Memory B cell (primary cell): ENCODE measurements around the gene ZER1.

Experiments used
- ATAC-seq: fragments of 150-1000 bp; cut with Tn5 transposase; 2 replicates; pipeline ENCODE4 v1.10.0; 2021; ENCODE audit warnings: low read depth, mild to moderate bottlenecking, moderate library complexity
- DNase-seq, 2 donors: peaks; one replicate each; pipeline ENCODE4 v3.0.0; 2022; ENCODE audit warnings: low spot score in 2 of 2
- H3K27ac Mint-ChIP-seq: one replicate; pipeline ENCODE4 v1.8.0; 2022; ENCODE audit warnings: mild to moderate bottlenecking, moderate library complexity, mixed read lengths
- H3K27me3 Mint-ChIP-seq: one replicate; pipeline ENCODE4 v1.8.0; 2022; ENCODE audit warnings: mixed read lengths
- H3K36me3 Mint-ChIP-seq: one replicate; pipeline ENCODE4 v1.8.0; 2022; ENCODE audit warnings: mild to moderate bottlenecking, mixed read lengths
- H3K4me1 Mint-ChIP-seq: one replicate; pipeline ENCODE4 v1.8.0; 2022; ENCODE audit warnings: mixed read lengths
- H3K4me3 Mint-ChIP-seq: one replicate; pipeline ENCODE4 v1.8.0; 2022; ENCODE audit warnings: mild to moderate bottlenecking, moderate library complexity, mixed read lengths
- H3K9me3 Mint-ChIP-seq: one replicate; pipeline ENCODE4 v1.8.0; 2022; ENCODE audit warnings: mixed read lengths

The ZER1 gene

GRCh38 chr9:128735373-128735772, 36.4 kb downstream of the ZER1 start:
- no peak overlapping the region for H3K27ac Mint-ChIP-seq
- DNase-seq (no peak), ATAC-seq (no peak)
- peaks cover 6% of the 10 kb centered on the region for H3K4me1 Mint-ChIP-seq
- H3K4me3 Mint-ChIP-seq = no peak overlapping the region
- no peaks in the 10 kb centered on the region for H3K9me3 Mint-ChIP-seq
- peaks cover 15% of the 10 kb centered on the region for H3K36me3 Mint-ChIP-seq
- no peaks in the 10 kb centered on the region for H3K27me3 Mint-ChIP-seq

- Mint-ChIP-seq H3K4me3 (no peak overlapping the region), H3K27me3 (no peaks in the 10 kb centered on the region), H3K27ac (no peak overlapping the region), H3K9me3 (no peaks in the 10 kb centered on the region), H3K36me3 (peaks cover 11% of the 10 kb centered on the region), H3K4me1 (peaks cover 6% of the 10 kb centered on the region)
- DNase-seq (no peak), ATAC-seq (peak; percentile 47)
Observed at GRCh38 chr9:128733256-128733655, 38.5 kb downstream of the ZER1 start.

DNA sequence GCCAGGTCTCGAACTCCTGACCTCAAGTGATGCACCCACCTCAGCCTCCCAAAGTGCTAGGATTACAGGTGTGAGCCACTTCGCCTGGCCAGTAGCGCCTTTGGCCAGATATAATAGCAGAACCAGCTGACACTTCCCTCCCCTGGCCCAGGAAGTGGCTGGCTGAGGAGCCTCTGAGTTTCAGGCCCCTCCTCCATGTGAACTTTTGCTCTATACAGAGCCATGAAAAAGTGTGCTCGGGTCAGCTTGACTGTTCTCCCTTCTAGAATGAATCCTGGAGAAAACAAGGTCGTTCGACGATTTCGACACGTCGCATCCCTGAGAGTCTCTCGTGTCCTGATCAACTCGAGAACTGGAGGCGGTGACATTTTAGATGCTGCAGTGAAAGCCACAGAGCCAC, 39.2 kb downstream of the ZER1 start:
- Mint-ChIP-seq H3K27me3 (no peaks in the 10 kb centered on the region), H3K27ac (no peak overlapping the region), H3K9me3 (no peaks in the 10 kb centered on the region), H3K4me1 (peaks cover 6% of the 10 kb centered on the region), H3K4me3 (no peak overlapping the region), H3K36me3 (peaks cover 11% of the 10 kb centered on the region)
- ATAC-seq (no peak), DNase-seq (no peak)

- no peak for DNase-seq
- H3K36me3 Mint-ChIP-seq = peaks cover 11% of the 10 kb centered on the region
- ATAC-seq = no peak
- no peak overlapping the region for H3K4me3 Mint-ChIP-seq
- H3K27me3 Mint-ChIP-seq = no peaks in the 10 kb centered on the region
- H3K27ac Mint-ChIP-seq = no peak overlapping the region
- peaks cover 6% of the 10 kb centered on the region for H3K4me1 Mint-ChIP-seq
- no peaks in the 10 kb centered on the region for H3K9me3 Mint-ChIP-seq
Observed at GRCh38 chr9:128731691-128732090, 40.0 kb downstream of the ZER1 start.

DNA sequence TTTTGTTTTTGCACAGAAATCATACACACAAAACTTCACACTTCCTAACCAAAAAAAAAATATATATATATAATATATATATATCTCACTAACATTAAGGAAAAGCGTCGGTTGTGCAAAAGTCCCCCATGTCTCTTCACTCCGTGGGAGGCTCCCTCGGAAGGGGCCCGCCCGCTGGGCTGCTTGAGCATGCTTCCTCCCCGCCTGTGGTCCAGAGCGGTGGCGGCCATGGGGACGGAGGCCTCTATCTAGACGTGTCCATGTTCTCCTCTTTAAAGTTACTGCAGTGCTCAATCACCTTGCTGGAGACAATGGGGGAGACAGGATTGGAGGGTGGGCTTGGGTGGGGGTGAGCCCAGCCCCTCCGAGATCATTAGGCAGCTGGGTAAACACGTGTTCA, 40.6 kb downstream of the ZER1 start:
- DNase-seq (no peak), ATAC-seq (no peak)
- Mint-ChIP-seq H3K36me3 (peaks cover 11% of the 10 kb centered on the region), H3K27me3 (no peaks in the 10 kb centered on the region), H3K9me3 (no peaks in the 10 kb centered on the region), H3K4me1 (peaks cover 6% of the 10 kb centered on the region), H3K4me3 (no peak overlapping the region), H3K27ac (no peak overlapping the region)

DNA sequence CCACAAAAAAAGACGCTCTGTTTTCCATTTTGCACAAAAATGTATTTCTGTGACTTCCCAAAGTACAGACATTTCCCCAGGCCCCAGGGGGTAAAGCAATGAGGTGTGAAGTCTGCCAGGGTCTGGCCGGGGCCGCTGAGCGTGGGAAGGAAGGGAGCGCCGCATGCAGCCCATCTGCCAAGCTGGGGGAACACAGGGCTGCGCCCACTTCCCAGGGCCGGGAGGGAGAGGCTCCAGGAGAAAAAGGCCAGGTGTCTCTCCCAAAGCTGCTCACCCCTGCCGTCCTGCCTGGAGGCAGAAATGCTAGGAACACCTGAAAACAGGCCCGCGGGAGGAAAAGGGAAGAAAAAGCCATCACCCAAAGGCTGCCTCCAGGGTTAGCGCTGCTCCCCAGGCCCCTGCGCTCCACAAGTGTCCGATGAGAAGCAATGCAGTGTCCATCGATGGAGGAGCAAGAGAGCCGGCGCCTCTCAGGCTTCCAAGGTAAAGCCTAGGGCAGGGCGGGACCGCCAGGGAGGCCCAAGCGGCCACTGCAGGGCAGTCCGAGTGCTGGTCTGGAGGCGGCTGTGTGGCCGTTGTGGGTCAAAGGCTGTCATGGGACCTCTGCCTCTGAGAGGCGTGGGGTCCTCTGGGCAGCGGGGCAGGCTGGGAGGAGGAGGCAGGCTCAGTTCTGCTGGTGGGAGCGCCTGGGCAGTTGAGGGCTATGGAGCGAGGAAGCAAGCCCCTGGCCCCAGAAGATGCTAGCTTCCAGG, 41.8 kb downstream of the ZER1 start:
- H3K4me1 Mint-ChIP-seq = peaks cover 6% of the 10 kb centered on the region
- H3K9me3 Mint-ChIP-seq = no peaks in the 10 kb centered on the region
- H3K27ac Mint-ChIP-seq = no peak overlapping the region
- no peak overlapping the region for H3K4me3 Mint-ChIP-seq
- H3K27me3 Mint-ChIP-seq = no peaks in the 10 kb centered on the region
- no peak for ATAC-seq
- peaks cover 6% of the 10 kb centered on the region for H3K36me3 Mint-ChIP-seq
- DNase-seq = no peak

GRCh38 chr9:128729302-128729701, 42.4 kb downstream of the ZER1 start:
- Mint-ChIP-seq H3K4me1 (peaks cover 13% of the 10 kb centered on the region), H3K36me3 (peaks cover 4% of the 10 kb centered on the region), H3K27me3 (no peaks in the 10 kb centered on the region), H3K9me3 (no peaks in the 10 kb centered on the region), H3K27ac (no peak overlapping the region), H3K4me3 (no peak overlapping the region)
- DNase-seq (no peak), ATAC-seq (no peak)

GRCh38 chr9:128728298-128728697, 43.4 kb downstream of the ZER1 start:
- no peak overlapping the region for H3K4me3 Mint-ChIP-seq
- ATAC-seq = no peak
- H3K36me3 Mint-ChIP-seq = peaks cover 2% of the 10 kb centered on the region
- DNase-seq = no peak
- no peaks in the 10 kb centered on the region for H3K9me3 Mint-ChIP-seq
- no peak overlapping the region for H3K27ac Mint-ChIP-seq
- no peaks in the 10 kb centered on the region for H3K27me3 Mint-ChIP-seq
- H3K4me1 Mint-ChIP-seq = peaks cover 15% of the 10 kb centered on the region

DNA sequence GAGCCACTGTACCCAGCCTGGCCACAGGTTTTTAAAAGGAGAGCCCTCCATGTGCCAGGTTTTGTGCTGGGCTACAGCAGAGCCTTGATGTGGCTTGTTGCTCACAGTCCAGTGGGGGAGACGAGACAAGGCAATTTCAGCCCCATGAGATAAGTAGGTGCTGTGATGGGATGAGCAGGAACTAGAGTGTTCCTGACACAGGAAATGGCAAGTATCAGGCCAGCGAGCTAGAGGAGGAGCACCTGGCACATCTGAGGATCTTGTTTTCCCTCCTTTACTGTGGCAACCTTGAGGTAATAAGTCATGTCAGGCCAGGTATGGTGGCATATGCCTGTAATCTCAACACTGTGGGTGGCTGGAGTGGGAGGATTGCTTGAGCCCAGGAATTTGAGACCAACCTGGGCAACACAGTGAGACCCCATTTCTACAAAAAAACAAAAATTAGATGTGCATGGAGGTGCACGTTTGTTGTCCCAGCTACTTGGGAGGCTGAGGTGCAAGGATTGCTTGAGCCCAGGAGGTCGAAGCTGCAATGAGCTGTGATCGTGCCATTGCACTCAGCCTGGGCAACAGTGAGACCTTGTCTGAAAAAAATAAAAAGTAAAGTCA, 44.0 kb downstream of the ZER1 start:
- Mint-ChIP-seq H3K4me3 (no peak overlapping the region), H3K36me3 (no peaks in the 10 kb centered on the region), H3K27ac (no peak overlapping the region), H3K4me1 (peaks cover 19% of the 10 kb centered on the region), H3K9me3 (no peaks in the 10 kb centered on the region), H3K27me3 (no peaks in the 10 kb centered on the region)
- ATAC-seq = no peak
- DNase-seq = no peak

DNA sequence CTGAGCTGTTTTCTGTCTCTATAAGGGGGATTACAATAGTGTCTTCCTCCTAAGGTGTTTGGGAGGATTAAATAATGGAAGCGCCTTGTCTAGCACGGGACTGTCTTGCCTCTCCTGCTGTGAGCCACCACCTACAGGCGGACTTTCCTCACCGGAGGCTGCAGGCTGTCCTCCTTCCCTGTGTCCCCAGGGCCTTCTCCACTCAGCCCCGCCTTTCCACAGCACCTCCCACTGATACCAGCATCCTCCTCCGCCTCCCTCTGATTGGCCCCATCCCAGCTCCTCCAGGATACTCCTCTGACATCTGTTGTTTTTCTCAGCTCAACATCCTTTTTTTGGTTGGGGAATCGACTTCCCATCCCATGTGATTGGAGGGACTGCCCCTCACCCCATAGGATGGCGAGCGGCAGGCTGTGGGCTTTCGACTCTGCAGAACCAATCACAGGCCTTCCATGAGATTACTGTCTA, 46.9 kb downstream of the ZER1 start:
- Mint-ChIP-seq H3K36me3 (peaks cover 6% of the 10 kb centered on the region), H3K4me3 (peak overlapping the region; percentile 97), H3K27me3 (no peaks in the 10 kb centered on the region), H3K4me1 (peaks cover 25% of the 10 kb centered on the region), H3K9me3 (no peaks in the 10 kb centered on the region), H3K27ac (peak overlapping the region; percentile 94)
- peak; percentile 2 for ATAC-seq
- no peak for DNase-seq

DNA sequence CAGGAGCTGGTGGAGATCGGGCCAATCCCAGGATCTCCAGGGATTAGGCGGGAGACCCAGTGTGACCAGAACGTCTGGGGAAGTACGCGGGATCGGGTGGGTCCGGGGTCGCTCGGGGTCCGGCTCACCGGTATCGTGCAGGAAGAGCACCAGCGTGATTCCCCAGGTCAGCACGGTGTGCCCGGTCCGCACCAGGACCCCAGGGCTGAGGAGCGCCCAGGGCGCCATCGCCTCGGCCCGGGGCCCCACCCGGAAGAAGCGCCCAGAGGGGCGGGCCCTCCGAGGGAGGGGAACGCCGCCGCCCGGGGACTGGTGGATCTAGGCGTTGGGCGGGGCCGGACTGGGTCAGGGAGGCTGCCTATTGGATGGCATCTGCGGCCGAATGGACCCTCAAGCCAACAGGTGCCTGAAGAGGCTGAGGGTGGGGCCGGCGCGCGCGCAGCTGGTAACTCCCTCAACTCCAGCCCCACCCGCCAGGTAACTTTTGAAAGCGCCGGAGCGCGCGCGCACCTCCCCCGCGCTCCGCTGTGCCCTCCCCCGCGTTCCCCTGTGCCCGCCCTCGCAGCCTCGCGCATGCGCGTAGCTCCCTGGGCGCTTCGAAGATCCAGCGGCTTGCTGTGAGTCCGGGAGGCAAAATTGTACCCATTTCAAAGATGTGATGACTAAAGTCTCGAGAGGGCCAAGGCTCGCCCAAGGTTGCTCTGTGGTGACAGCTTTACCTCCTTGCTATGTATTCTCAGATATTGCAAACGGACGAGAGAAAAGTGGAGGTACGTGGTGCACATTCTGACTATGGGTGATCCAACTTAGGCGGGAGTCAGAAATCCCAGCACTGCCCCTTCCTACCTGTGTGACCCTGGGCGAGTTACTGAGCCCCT, 47.6 kb downstream of the ZER1 start, which contains the start of gene ZDHHC12:
Gene ZDHHC12, minus strand, starts transcription at position 262 of the 878 bp plus-strand sequence. Its CDS starts 34 bp downstream, at position 228.
- Mint-ChIP-seq H3K4me1 (peaks cover 25% of the 10 kb centered on the region), H3K27me3 (no peaks in the 10 kb centered on the region), H3K36me3 (peaks cover 6% of the 10 kb centered on the region), H3K4me3 (peak within 1 kb of the TSS; percentile 97), H3K9me3 (no peaks in the 10 kb centered on the region), H3K27ac (peak within 1 kb of the TSS; percentile 94)
- peak; percentile 96 for ATAC-seq
- peak; percentile 90 to 98 for DNase-seq

GRCh38 chr9:128723352-128723865, 48.3 kb downstream of the ZER1 start:
- peaks cover 25% of the 10 kb centered on the region for H3K4me1 Mint-ChIP-seq

GRCh38 chr9:128722380-128723351, 49.1 kb downstream of the ZER1 start:
- Mint-ChIP-seq H3K9me3 (no peaks in the 10 kb centered on the region), H3K36me3 (peaks cover 6% of the 10 kb centered on the region), H3K27me3 (no peaks in the 10 kb centered on the region), H3K27ac (peak overlapping the region; percentile 94), H3K4me1 (peaks cover 25% of the 10 kb centered on the region), H3K4me3 (peak overlapping the region; percentile 97)
- ATAC-seq (no peak), DNase-seq (no peak)

More at GRCh38 chr9:128723352-128723865, 48.3 kb downstream of the ZER1 start:
- peaks cover 6% of the 10 kb centered on the region for H3K36me3 Mint-ChIP-seq
- no peaks in the 10 kb centered on the region for H3K27me3 Mint-ChIP-seq
- H3K27ac Mint-ChIP-seq = peak overlapping the region; percentile 94
- peak overlapping the region; percentile 97 for H3K4me3 Mint-ChIP-seq
- DNase-seq (no peak), ATAC-seq (no peak)
- H3K9me3 Mint-ChIP-seq = no peaks in the 10 kb centered on the region
